ENCODE results near the gene FNDC10.

The FNDC10 gene

GRCh38 chr1:1627829-1628753 lies 28.2 kb upstream of the FNDC10 start:
- DNase-seq: no peak

GRCh38 chr1:1627261-1627828 lies 27.4 kb upstream of the FNDC10 start:
- no peak for DNase-seq

GRCh38 chr1:1626207-1627141 lies 26.5 kb upstream of the FNDC10 start:
- no peak for DNase-seq

GRCh38 chr1:1625824-1626206 lies 25.9 kb upstream of the FNDC10 start:
- no peak for DNase-seq

- no peak for DNase-seq
These were observed 25.5 kb upstream of the FNDC10 start for GRCh38 chr1:1625404-1625775.

GRCh38 chr1:1624443-1625403 lies 24.8 kb upstream of the FNDC10 start:
- no peak for DNase-seq

GRCh38 chr1:1623631-1624442 lies 23.9 kb upstream of the FNDC10 start:
- DNase-seq: no peak

GRCh38 chr1:1623181-1623630 lies 23.3 kb upstream of the FNDC10 start:
- DNase-seq: no peak

GRCh38 chr1:1622788-1623094 lies 22.8 kb upstream of the FNDC10 start:
- no peak for DNase-seq

GRCh38 chr1:1622010-1622787 lies 22.3 kb upstream of the FNDC10 start:
- no peak for DNase-seq

GRCh38 chr1:1621173-1622009 lies 21.5 kb upstream of the FNDC10 start:
- DNase-seq: no peak

GRCh38 chr1:1620433-1621139 lies 20.7 kb upstream of the FNDC10 start:
- DNase-seq: no peak

GRCh38 chr1:1619917-1620361 lies 20.0 kb upstream of the FNDC10 start:
- no peak for DNase-seq

- no peak for DNase-seq
These were observed 18.6 kb upstream of the FNDC10 start for GRCh38 chr1:1618396-1619068.

GRCh38 chr1:1617925-1618324 lies 18.0 kb upstream of the FNDC10 start:
- DNase-seq: no peak

GRCh38 chr1:1617516-1617915 lies 17.6 kb upstream of the FNDC10 start:
- no peak for DNase-seq

GRCh38 chr1:1616838-1617237 lies 16.9 kb upstream of the FNDC10 start:
- no peak for DNase-seq
